ENCODE data around the gene ERC2.

Gene ERC2

GRCh38 chr3:55894605-55895004 lies 573.7 kb downstream of the ERC2 start:
- DNase-seq = no peak
- intact Hi-C loops (cut with DNase I) = no loop called here

GRCh38 chr3:55893045-55893664 lies 575.1 kb downstream of the ERC2 start:
- intact Hi-C loops (cut with DNase I) = no loop called here
- no peak for DNase-seq

- no peak for DNase-seq
- intact Hi-C loops (cut with DNase I) = no loop called here
Observed at GRCh38 chr3:55891106-55891505, 577.2 kb downstream of the ERC2 start.

- DNase-seq = peak in 6 of 42 donors; percentile 10 to 40 (median 22)
Observed at GRCh38 chr3:55888282-55888885, 579.9 kb downstream of the ERC2 start.

GRCh38 chr3:55885721-55886120 lies 582.5 kb downstream of the ERC2 start:
- intact Hi-C loops (cut with DNase I) = no loop called here
- DNase-seq = no peak

More at GRCh38 chr3:55888282-55888885, 579.9 kb downstream of the ERC2 start:
- intact Hi-C loops (cut with DNase I) = no loop called here

- no peak for DNase-seq
- intact Hi-C loops (cut with DNase I) = no loop called here
Observed at GRCh38 chr3:55884491-55885285, 583.6 kb downstream of the ERC2 start.

GRCh38 chr3:55884066-55884465 lies 584.2 kb downstream of the ERC2 start:
- DNase-seq = no peak
- intact Hi-C loops (cut with DNase I) = no loop called here

GRCh38 chr3:55882006-55882405 lies 586.3 kb downstream of the ERC2 start:
- no peak for DNase-seq
- intact Hi-C loops (cut with DNase I) = no loop called here

- no peak for DNase-seq
- intact Hi-C loops (cut with DNase I) = no loop called here
Observed at GRCh38 chr3:55880357-55880756, 587.9 kb downstream of the ERC2 start.

- no peak for DNase-seq
- intact Hi-C loops (cut with DNase I) = no loop called here
Observed at GRCh38 chr3:55879901-55880331, 588.4 kb downstream of the ERC2 start.

GRCh38 chr3:55877703-55878102 lies 590.6 kb downstream of the ERC2 start:
- DNase-seq = no peak
- intact Hi-C loops (cut with DNase I) = no loop called here

GRCh38 chr3:55876560-55876959 lies 591.7 kb downstream of the ERC2 start:
- intact Hi-C loops (cut with DNase I) = no loop called here
- no peak for DNase-seq

- DNase-seq = no peak
- intact Hi-C loops (cut with DNase I) = no loop called here
Observed at GRCh38 chr3:55875113-55875512, 593.2 kb downstream of the ERC2 start.

- no peak for DNase-seq
- intact Hi-C loops (cut with DNase I) = no loop called here
Observed at GRCh38 chr3:55873523-55874254, 594.6 kb downstream of the ERC2 start.

- intact Hi-C loops (cut with DNase I) = no loop called here
- DNase-seq = no peak
Observed at GRCh38 chr3:55870594-55870993, 597.7 kb downstream of the ERC2 start.

- intact Hi-C loops (cut with DNase I) = no loop called here
- DNase-seq = peak in 41 of 42 donors; percentile 10 to 79 (median 55)
Observed at GRCh38 chr3:55868347-55868746, 599.9 kb downstream of the ERC2 start.

GRCh38 chr3:55863028-55863427 lies 605.2 kb downstream of the ERC2 start:
- DNase-seq = no peak
- intact Hi-C loops (cut with DNase I) = no loop called here

- peak in 1 of 42 donors; percentile 9 for DNase-seq
- intact Hi-C loops (cut with DNase I) = no loop called here
Observed at GRCh38 chr3:55860049-55860721, 608.1 kb downstream of the ERC2 start.

GRCh38 chr3:55859305-55859704 lies 609.0 kb downstream of the ERC2 start:
- intact Hi-C loops (cut with DNase I) = no loop called here
- no peak for DNase-seq

Data from head of caudate nucleus (tissue), 42 donors.